AG09309 (cell line): ENCODE results near the gene RALGPS2.

Experiments
- DNase-seq: peaks from one replicate; pipeline ENCODE4 v3.0.0-alpha.2; 2010; ENCODE audit warnings: low read depth
- H3K4me3 ChIP-seq: 2 replicates; pipeline ENCODE4 v1.5.1; 2011; ENCODE audit warnings: mild to moderate bottlenecking, low read depth, low read length, moderate library complexity; ENCODE audit not compliant: control insufficient read depth
- CTCF ChIP-seq: IDR thresholded peaks from 2 replicates; pipeline ENCODE4 v1.5.1; 2011; ENCODE audit warnings: mild to moderate bottlenecking, low read depth, low read length, inconsistent platforms; ENCODE audit not compliant: insufficient read depth, control insufficient read depth; ENCODE audit errors: missing control alignments

RALGPS2 gene

GRCh38 chr1:178716111-178716510 lies 8.9 kb upstream of the RALGPS2 start:
- TF ChIP-seq CTCF, result no peak
- DNase-seq, result no peak
- H3K4me3 ChIP-seq, result no peak overlapping the region

- no peak overlapping the region for H3K4me3 ChIP-seq
- no peak for DNase-seq
- TF ChIP-seq CTCF, result no peak
Measured at GRCh38 chr1:178718520-178718919, 6.5 kb upstream of the RALGPS2 start.

GRCh38 chr1:178723546-178723945 lies 1.5 kb upstream of the RALGPS2 start:
- no peak for TF ChIP-seq CTCF
- no peak overlapping the region for H3K4me3 ChIP-seq
- DNase-seq, result no peak

GRCh38 chr1:178724376-178724727 lies 692 bp upstream of the RALGPS2 start:
- TF ChIP-seq CTCF, result no peak
- peak overlapping the region; percentile 90 for H3K4me3 ChIP-seq
- no peak for DNase-seq

- DNase-seq, result no peak
- TF ChIP-seq CTCF, result no peak
Measured at GRCh38 chr1:178725466-178726086, 532 bp downstream of the RALGPS2 start.

GRCh38 chr1:178726087-178726517 lies 1.1 kb downstream of the RALGPS2 start:
- H3K4me3 ChIP-seq, result peak overlapping the region; percentile 90
- peak; percentile 46 for DNase-seq
- TF ChIP-seq CTCF, result no peak

More at GRCh38 chr1:178725466-178726086, 532 bp downstream of the RALGPS2 start:
- peak overlapping the region; percentile 90 for H3K4me3 ChIP-seq
